Ishikawa (cell line): ENCODE data around the gene SUMO3.

Experiments used
- CEBPB ChIP-seq: IDR thresholded peaks from 2 replicates; pipeline ENCODE4 v1.6.1; 2012
- CREB1 ChIP-seq: IDR thresholded peaks from 2 replicates; pipeline ENCODE4 v1.6.1; 2012; ENCODE audit warnings: low read depth
- EGR1 ChIP-seq: IDR thresholded peaks from 2 replicates; pipeline ENCODE4 v1.6.1; 2012
- EP300 ChIP-seq: IDR thresholded peaks from 2 replicates; pipeline ENCODE4 v1.6.1; 2012; ENCODE audit warnings: borderline replicate concordance
- FOXM1 ChIP-seq: IDR thresholded peaks from 2 replicates; pipeline ENCODE4 v1.6.1; 2012; ENCODE audit warnings: low read depth, borderline replicate concordance
- NFIC ChIP-seq: IDR thresholded peaks from 2 replicates; pipeline ENCODE4 v1.6.1; 2012
- RAD21 ChIP-seq: IDR thresholded peaks from 2 replicates; pipeline ENCODE4 v1.6.1; 2012; ENCODE audit warnings: low read depth
- TAF1 ChIP-seq: IDR thresholded peaks from 2 replicates; pipeline ENCODE4 v1.6.1; 2012; ENCODE audit warnings: low read depth, mild to moderate bottlenecking
- TCF12 ChIP-seq: IDR thresholded peaks from 2 replicates; pipeline ENCODE4 v1.6.1; 2012; ENCODE audit warnings: low read depth
- TEAD4 ChIP-seq: IDR thresholded peaks from 2 replicates; pipeline ENCODE4 v1.6.1; 2012
- YY1 ChIP-seq: IDR thresholded peaks from 2 replicates; pipeline ENCODE4 v1.6.1; 2012; ENCODE audit warnings: low read depth
- ZBTB7A ChIP-seq: IDR thresholded peaks from 2 replicates; pipeline ENCODE4 v1.6.1; 2012; ENCODE audit warnings: low read depth
- TF ChIP-seq, protein P1 (sequence below): IDR thresholded peaks from 2 replicates; pipeline ENCODE4 v1.6.1; 2012
- TF ChIP-seq, protein P2 (sequence below): IDR thresholded peaks from 2 replicates; pipeline ENCODE4 v1.6.1; 2012; ENCODE audit warnings: low read depth, mild to moderate bottlenecking
- TF ChIP-seq, protein P3 (sequence below): IDR thresholded peaks from 2 replicates; pipeline ENCODE4 v1.6.1; 2012

SUMO3 gene

DNA sequence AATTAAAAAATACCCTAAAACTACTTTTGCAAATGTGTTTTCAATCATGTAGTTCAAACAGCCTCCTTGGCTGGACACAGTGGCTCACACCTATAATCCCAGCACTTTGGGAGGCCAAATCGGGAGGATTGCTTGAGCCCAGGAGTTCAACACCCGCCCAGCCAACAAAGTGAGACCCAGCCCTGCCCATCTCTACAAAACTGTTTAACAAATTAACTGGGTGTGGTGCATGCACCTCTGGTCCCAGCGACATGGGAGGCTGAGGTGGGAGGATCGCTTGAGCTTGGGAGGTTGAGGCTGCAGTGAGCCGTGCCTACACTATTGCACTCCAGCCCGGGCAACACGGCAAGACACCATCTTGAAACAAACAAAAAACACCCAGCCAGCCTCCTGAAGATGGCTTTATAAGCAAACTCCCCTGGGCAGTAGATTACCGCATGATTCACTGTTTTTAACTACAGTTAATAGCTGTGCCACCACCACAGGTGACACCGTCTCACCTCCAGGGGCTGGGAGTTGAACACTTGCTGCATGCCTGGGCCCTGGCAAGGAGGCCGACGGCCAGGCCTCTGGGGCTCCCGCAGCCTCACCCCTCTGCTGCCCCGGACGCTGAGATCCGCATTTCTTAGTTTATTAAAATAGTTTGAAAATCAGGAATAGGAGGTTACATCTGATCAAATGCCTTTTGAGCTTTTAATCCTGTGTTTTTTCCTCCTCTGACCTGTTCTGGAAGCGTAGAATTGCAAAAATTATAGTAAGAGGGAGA, 39.4 kb upstream of the SUMO3 start:
- TF ChIP-seq, protein P1, sequence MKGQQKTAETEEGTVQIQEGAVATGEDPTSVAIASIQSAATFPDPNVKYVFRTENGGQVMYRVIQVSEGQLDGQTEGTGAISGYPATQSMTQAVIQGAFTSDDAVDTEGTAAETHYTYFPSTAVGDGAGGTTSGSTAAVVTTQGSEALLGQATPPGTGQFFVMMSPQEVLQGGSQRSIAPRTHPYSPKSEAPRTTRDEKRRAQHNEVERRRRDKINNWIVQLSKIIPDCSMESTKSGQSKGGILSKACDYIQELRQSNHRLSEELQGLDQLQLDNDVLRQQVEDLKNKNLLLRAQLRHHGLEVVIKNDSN: no peak
- TF ChIP-seq EGR1: no peak
- TF ChIP-seq CREB1: no peak
- no peak for TF ChIP-seq CEBPB
- TF ChIP-seq, protein P2, sequence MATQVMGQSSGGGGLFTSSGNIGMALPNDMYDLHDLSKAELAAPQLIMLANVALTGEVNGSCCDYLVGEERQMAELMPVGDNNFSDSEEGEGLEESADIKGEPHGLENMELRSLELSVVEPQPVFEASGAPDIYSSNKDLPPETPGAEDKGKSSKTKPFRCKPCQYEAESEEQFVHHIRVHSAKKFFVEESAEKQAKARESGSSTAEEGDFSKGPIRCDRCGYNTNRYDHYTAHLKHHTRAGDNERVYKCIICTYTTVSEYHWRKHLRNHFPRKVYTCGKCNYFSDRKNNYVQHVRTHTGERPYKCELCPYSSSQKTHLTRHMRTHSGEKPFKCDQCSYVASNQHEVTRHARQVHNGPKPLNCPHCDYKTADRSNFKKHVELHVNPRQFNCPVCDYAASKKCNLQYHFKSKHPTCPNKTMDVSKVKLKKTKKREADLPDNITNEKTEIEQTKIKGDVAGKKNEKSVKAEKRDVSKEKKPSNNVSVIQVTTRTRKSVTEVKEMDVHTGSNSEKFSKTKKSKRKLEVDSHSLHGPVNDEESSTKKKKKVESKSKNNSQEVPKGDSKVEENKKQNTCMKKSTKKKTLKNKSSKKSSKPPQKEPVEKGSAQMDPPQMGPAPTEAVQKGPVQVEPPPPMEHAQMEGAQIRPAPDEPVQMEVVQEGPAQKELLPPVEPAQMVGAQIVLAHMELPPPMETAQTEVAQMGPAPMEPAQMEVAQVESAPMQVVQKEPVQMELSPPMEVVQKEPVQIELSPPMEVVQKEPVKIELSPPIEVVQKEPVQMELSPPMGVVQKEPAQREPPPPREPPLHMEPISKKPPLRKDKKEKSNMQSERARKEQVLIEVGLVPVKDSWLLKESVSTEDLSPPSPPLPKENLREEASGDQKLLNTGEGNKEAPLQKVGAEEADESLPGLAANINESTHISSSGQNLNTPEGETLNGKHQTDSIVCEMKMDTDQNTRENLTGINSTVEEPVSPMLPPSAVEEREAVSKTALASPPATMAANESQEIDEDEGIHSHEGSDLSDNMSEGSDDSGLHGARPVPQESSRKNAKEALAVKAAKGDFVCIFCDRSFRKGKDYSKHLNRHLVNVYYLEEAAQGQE: no peak
- no peak for TF ChIP-seq NFIC
- TF ChIP-seq EP300: no peak
- TF ChIP-seq ZBTB7A: no peak
- no peak for TF ChIP-seq TEAD4
- TF ChIP-seq TCF12: no peak
- TF ChIP-seq, protein P3, sequence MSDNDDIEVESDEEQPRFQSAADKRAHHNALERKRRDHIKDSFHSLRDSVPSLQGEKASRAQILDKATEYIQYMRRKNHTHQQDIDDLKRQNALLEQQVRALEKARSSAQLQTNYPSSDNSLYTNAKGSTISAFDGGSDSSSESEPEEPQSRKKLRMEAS: no peak
- TF ChIP-seq TAF1: no peak
- TF ChIP-seq YY1: no peak
- no peak for TF ChIP-seq FOXM1
- no peak for TF ChIP-seq RAD21

DNA sequence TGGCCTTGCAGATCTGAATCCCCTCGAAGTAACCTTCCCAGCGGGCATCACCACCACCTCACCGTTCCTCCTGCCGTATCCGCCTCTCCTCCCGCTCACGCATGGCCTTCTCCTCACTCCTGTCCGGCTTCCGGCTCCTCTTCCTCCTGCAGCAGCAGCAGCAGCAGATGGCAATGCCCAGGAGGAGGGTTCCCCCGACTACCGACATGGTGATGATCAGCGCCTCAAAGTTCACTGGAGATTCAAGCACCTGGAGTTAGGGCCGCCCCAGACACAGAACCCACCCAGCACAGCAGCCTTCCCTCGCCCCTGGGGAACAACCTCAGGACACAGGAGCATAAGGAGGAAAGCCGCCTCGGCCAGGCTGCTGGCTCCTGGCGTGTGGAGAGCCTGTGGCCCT, 38.3 kb upstream of the SUMO3 start:
- TF ChIP-seq CEBPB (no peak), YY1 (no peak), NFIC (no peak), ZBTB7A (no peak), TCF12 (no peak), RAD21 (no peak), FOXM1 (no peak), EP300 (no peak), CREB1 (no peak), EGR1 (no peak), TAF1 (no peak), TEAD4 (no peak)
- TF ChIP-seq, protein P1: no peak
- TF ChIP-seq, protein P3: no peak
- TF ChIP-seq, protein P2: no peak

DNA sequence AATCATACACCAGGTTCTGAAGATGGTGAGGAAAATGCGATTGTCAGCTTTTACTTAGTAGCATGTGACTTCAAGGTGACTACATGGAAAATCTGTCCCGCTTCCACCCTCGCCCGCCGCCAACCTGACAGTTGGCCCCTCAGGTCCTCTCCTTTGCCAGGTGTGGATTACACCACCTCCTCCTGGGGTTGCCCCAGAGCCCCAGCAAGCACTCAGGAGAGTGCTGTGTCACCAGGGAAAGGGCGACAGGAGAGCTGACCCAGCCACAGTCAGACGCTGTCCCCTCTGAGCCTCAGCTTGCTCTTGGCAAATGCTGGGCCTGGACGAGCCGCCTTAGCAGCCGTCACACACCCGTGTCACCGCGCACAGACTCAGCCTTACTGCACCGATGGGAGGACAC, 37.7 kb upstream of the SUMO3 start:
- TF ChIP-seq TCF12: no peak

DNA sequence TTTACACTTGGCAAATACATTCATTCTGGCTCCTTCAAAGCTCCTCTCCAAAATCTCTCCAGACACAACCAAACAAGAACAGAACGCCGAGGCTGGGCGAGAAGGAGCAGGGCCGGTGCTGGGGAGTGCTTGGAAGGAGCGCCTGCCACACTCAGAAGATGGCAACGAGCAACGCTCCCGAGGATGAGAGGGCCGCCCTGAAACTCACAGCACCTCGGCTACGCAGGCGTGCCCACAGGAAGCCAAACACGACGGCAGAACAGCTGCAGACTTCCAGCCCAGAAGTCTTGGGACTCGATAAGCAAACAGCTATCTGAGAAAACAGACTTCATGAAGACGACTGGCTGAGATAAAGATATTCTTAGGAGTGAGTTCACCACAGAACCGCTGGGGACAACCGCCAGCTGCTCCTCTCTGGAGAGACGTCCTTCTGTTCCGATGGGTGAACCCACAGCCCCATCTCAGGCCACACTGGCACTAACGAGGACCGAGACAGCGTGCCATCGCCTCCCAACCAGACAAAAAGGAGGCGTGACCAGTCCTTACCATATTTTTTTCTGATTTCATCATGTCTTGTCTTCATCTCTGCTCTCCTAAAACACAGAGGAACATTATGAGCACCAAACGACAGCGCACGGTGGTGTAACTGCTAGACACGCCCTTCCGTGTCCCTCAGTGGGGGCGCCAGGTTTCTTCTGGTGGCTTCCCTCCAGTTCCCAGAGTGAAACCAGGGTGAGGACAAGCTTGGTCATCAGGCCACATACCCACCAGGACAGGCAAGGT, 37.0 kb upstream of the SUMO3 start:
- TF ChIP-seq CREB1: no peak
- TF ChIP-seq EP300: no peak
- TF ChIP-seq FOXM1: no peak
- TF ChIP-seq, protein P2: no peak
- no peak for TF ChIP-seq RAD21
- TF ChIP-seq TEAD4: no peak
- no peak for TF ChIP-seq TAF1
- TF ChIP-seq, protein P1: no peak
- no peak for TF ChIP-seq NFIC
- TF ChIP-seq ZBTB7A: no peak
- TF ChIP-seq CEBPB: no peak
- no peak for TF ChIP-seq TCF12
- TF ChIP-seq, protein P3: no peak
- TF ChIP-seq EGR1: no peak
- TF ChIP-seq YY1: no peak
